HepG2 (cell line): ENCODE results near the gene HNRNPUL2. TPM values are rescaled to one million over a fixed set of nuclear protein-coding genes. Genes with fewer than 3 reads are reported as not detected.

Source experiments
- BORCS8-MEF2B ChIP-seq: sonication (generic); formaldehyde crosslinking; IDR thresholded peaks from 2 replicates; pipeline ENCODE4 v1.8.0; 2022; ENCODE audit warnings: mild to moderate bottlenecking, missing genetic modification reagents
- CREB1 ChIP-seq, 2 experiments: fragments of 450-650 bp in 1 of 2; IDR thresholded peaks; 2 replicates each; pipeline ENCODE4 v1.6.1; 2016 to 2017; ENCODE audit warnings: control low read depth in 1 of 2, mild to moderate bottlenecking in 1 of 2, missing compliant biosample characterization in 1 of 2, missing genetic modification characterization in 1 of 2
- HOXA9 ChIP-seq: sonication (generic); formaldehyde crosslinking; IDR thresholded peaks from 2 replicates; pipeline ENCODE4 v1.8.1; 2022; ENCODE audit warnings: missing genetic modification reagents, mild to moderate bottlenecking, moderate library complexity, borderline replicate concordance
- MEF2D ChIP-seq: sonication (generic); formaldehyde crosslinking; IDR thresholded peaks from 2 replicates; pipeline ENCODE4 v1.5.1; 2020; ENCODE audit warnings: mild to moderate bottlenecking, missing genetic modification reagents
- SSRP1 ChIP-seq: IDR thresholded peaks from 2 replicates; pipeline ENCODE4 v1.6.1; 2016; ENCODE audit warnings: control low read depth
- TAF1 ChIP-seq: sonication (generic); formaldehyde crosslinking; IDR thresholded peaks from 2 replicates; pipeline ENCODE4 v1.4.0; 2020; ENCODE audit warnings: missing genetic modification reagents
- TBX2 ChIP-seq: sonication (generic); formaldehyde crosslinking; IDR thresholded peaks from 2 replicates; pipeline ENCODE4 v1.5.0; 2020; ENCODE audit warnings: missing genetic modification reagents, mild to moderate bottlenecking, borderline replicate concordance
- ZNF670 ChIP-seq: sonication (generic); formaldehyde crosslinking; IDR thresholded peaks from 2 replicates; pipeline ENCODE4 v1.8.0; 2022; ENCODE audit warnings: mild to moderate bottlenecking, missing genetic modification reagents, borderline replicate concordance
- ZNF772 ChIP-seq: sonication (generic); formaldehyde crosslinking; IDR thresholded peaks from 2 replicates; pipeline ENCODE4 v1.5.0; 2020; ENCODE audit warnings: mild to moderate bottlenecking, missing genetic modification reagents
- ZNF775 ChIP-seq: sonication (generic); formaldehyde crosslinking; IDR thresholded peaks from 2 replicates; pipeline ENCODE4 v1.4.0; 2020; ENCODE audit warnings: missing genetic modification reagents, mild to moderate bottlenecking, moderate library complexity, borderline replicate concordance
- polyA plus RNA-seq, 8 experiments: library from polyadenylated mRNA; depleted of rRNA in 3 of 8; stranded (reverse) in 7 of 8; unstranded in 1 of 8; fragments of >200 nt; fragmentation: Illumina TruSeq in 4 of 8; extraction: Trizol in 4 of 8; gene quantifications; 2 replicates each; pipeline versions ENCODE4 v1.2.1 to v1.2.3, GENCODE V29; 2011 to 2016; ENCODE audit warnings: low read depth in 4 of 8, missing spikeins in 1 of 8, mixed read lengths in 1 of 8; ENCODE audit not compliant: insufficient read depth in 1 of 8
- total RNA-seq, 5 experiments: library from RNA; depleted of rRNA; stranded (reverse); fragments of >200 nt; fragmentation: Illumina TruSeq; extraction: Trizol; gene quantifications; 2 replicates each; pipeline ENCODE4 v1.2.3, GENCODE V29; 2016; ENCODE audit warnings: low read depth in 1 of 5
- TF ChIP-seq, protein P1 (sequence below): sonication (generic); formaldehyde crosslinking; IDR thresholded peaks from 2 replicates; pipeline ENCODE4 v1.5.0; 2020; ENCODE audit warnings: missing genetic modification reagents, mild to moderate bottlenecking, borderline replicate concordance
- TF ChIP-seq, protein P2 (sequence below): sonication (generic); formaldehyde crosslinking; IDR thresholded peaks from 2 replicates; pipeline ENCODE4 v1.4.0; 2020; ENCODE audit warnings: missing genetic modification reagents
- TF ChIP-seq, protein P3 (sequence below): sonication (generic); formaldehyde crosslinking; IDR thresholded peaks from 2 replicates; pipeline ENCODE4 v1.4.0; 2020; ENCODE audit warnings: missing genetic modification reagents, mild to moderate bottlenecking, borderline replicate concordance

HNRNPUL2 gene
- total and polyA plus RNA-seq, 2 of the 13 experiments (the other 11 are each of a cell fraction or from before 2014, with no cell fraction given), result 8.4 to 9.6 TPM

DNA sequence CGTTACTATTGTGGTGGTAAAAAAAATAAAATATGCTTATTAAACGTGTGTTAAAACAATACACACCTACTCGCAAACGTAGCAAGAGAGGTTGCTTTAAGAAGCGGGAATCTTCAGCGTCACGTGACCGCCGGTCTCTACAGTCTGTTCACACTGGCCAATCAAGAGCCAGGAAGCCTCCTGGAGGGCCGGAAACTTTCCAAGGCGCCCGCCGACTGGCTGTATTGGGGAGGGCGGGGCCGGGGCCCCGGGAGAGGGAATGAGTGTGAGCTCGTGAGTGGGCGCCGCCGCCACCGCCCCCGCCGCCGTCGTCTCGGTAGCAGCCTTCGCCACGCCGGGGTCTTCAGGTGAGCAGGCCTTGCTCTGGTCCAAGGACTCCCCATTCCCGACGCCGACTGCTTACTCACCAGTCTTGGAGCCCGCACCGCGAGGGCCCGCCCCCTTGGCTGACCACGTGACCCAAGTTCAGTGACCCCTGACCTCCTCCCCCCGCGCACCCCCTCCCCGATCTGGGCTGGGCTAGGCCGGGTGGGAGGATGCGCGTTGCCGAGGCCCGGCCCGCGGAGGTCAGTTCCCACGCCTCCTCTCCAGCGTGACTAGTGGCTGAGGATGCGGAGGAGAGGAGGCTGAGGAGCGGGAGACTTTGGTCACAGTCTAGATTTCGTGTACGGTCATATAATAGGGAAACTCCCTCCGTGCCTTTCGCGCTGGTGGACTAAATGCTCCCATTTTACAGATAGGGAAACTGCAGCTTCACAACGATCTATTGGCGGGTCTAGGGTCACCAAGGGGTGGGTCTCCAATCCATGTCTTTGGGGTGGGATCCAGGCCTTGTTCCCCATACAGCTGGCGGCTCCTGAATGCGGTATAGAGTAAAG lies 44.1 kb upstream of the HNRNPUL2 start, which contains the start of gene TAF6L (continued):
- TF ChIP-seq, protein P1, sequence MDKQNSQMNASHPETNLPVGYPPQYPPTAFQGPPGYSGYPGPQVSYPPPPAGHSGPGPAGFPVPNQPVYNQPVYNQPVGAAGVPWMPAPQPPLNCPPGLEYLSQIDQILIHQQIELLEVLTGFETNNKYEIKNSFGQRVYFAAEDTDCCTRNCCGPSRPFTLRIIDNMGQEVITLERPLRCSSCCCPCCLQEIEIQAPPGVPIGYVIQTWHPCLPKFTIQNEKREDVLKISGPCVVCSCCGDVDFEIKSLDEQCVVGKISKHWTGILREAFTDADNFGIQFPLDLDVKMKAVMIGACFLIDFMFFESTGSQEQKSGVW (CRISPR knock-in tag), result no peak
- TF ChIP-seq SSRP1 (CRISPR knock-in tag), result no peak
- TF ChIP-seq CREB1 (IDR thresholded peaks at IDR 0.05), result peak; percentile 37
- TF ChIP-seq CREB1 (CRISPR knock-in tag; IDR thresholded peaks at IDR 0.05), result 0 out of 2 replicates have a peak, but pooled peaks have one; percentile 24
- TF ChIP-seq, protein P2, sequence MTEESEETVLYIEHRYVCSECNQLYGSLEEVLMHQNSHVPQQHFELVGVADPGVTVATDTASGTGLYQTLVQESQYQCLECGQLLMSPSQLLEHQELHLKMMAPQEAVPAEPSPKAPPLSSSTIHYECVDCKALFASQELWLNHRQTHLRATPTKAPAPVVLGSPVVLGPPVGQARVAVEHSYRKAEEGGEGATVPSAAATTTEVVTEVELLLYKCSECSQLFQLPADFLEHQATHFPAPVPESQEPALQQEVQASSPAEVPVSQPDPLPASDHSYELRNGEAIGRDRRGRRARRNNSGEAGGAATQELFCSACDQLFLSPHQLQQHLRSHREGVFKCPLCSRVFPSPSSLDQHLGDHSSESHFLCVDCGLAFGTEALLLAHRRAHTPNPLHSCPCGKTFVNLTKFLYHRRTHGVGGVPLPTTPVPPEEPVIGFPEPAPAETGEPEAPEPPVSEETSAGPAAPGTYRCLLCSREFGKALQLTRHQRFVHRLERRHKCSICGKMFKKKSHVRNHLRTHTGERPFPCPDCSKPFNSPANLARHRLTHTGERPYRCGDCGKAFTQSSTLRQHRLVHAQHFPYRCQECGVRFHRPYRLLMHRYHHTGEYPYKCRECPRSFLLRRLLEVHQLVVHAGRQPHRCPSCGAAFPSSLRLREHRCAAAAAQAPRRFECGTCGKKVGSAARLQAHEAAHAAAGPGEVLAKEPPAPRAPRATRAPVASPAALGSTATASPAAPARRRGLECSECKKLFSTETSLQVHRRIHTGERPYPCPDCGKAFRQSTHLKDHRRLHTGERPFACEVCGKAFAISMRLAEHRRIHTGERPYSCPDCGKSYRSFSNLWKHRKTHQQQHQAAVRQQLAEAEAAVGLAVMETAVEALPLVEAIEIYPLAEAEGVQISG (CRISPR knock-in tag), result peak; percentile 67
- TF ChIP-seq BORCS8-MEF2B (CRISPR knock-in tag), result peak; percentile 73; the same call in 1 of the 2 replicates
- TF ChIP-seq, protein P3, sequence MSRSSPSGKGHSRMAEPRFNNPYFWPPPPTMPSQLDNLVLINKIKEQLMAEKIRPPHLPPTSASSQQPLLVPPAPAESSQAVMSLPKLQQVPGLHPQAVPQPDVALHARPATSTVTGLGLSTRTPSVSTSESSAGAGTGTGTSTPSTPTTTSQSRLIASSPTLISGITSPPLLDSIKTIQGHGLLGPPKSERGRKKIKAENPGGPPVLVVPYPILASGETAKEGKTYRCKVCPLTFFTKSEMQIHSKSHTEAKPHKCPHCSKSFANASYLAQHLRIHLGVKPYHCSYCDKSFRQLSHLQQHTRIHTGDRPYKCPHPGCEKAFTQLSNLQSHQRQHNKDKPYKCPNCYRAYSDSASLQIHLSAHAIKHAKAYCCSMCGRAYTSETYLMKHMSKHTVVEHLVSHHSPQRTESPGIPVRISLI (CRISPR knock-in tag), result 0 out of 2 replicates have a peak, but pooled peaks have one; percentile 37
- TF ChIP-seq ZNF775 (CRISPR knock-in tag), result peak; percentile 74; the same call in 1 of the 2 replicates
- 0 out of 2 replicates have a peak, but pooled peaks have one; percentile 64 for TF ChIP-seq MEF2D
- TF ChIP-seq ZNF670, result 0 out of 2 replicates have a peak, but pooled peaks have one; percentile 34
- peak; percentile 60; the same call in 1 of the 2 replicates for TF ChIP-seq TAF1 (CRISPR knock-in tag)
- TF ChIP-seq HOXA9 (CRISPR knock-in tag), result no peak
- TF ChIP-seq TBX2, result peak; percentile 19; the same call in 1 of the 2 replicates
- peak; percentile 80 for TF ChIP-seq ZNF772 (CRISPR knock-in tag)
